Activated naive CD8-positive, alpha-beta T cell treated with anti-CD3 and anti-CD28 coated beads for 36 hours (primary cell): Measurements from ENCODE around the gene CCSER1. TPM values are rescaled to one million over a fixed set of nuclear protein-coding genes. Genes with fewer than 3 reads are reported as not detected.
"Not testable (repeated sequence)": the region's sequence is repeated elsewhere in the genome, so short reads cannot be mapped to it uniquely, and the experiment has no call there.

Experiments
- DNase-seq: peaks from one replicate; pipeline ENCODE4 v3.0.0; 2021
- H3K27ac Mint-ChIP-seq: one replicate; pipeline ENCODE4 v1.8.0; 2022; ENCODE audit warnings: mild to moderate bottlenecking, moderate library complexity, mixed read lengths
- H3K27me3 Mint-ChIP-seq: one replicate; pipeline ENCODE4 v1.8.0; 2022; ENCODE audit warnings: mild to moderate bottlenecking, mixed read lengths
- H3K36me3 Mint-ChIP-seq: one replicate; pipeline ENCODE4 v1.8.0; 2021; ENCODE audit warnings: mild to moderate bottlenecking, mixed read lengths
- H3K4me1 Mint-ChIP-seq: one replicate; pipeline ENCODE4 v1.8.0; 2021; ENCODE audit warnings: mixed read lengths
- H3K4me3 Mint-ChIP-seq: one replicate; pipeline ENCODE4 v1.8.0; 2022; ENCODE audit warnings: mild to moderate bottlenecking, moderate library complexity, mixed read lengths
- H3K9me3 Mint-ChIP-seq: one replicate; pipeline ENCODE4 v1.8.0; 2022; ENCODE audit warnings: mixed read lengths
- total RNA-seq, 2 experiments: library from RNA; stranded (reverse); gene quantifications; one replicate each; pipeline ENCODE4 v1.2.3, GENCODE V29; 2021

The CCSER1 gene
- total RNA-seq, 2 experiments from 2014 or later = 0.29 to 0.42 TPM

DNA sequence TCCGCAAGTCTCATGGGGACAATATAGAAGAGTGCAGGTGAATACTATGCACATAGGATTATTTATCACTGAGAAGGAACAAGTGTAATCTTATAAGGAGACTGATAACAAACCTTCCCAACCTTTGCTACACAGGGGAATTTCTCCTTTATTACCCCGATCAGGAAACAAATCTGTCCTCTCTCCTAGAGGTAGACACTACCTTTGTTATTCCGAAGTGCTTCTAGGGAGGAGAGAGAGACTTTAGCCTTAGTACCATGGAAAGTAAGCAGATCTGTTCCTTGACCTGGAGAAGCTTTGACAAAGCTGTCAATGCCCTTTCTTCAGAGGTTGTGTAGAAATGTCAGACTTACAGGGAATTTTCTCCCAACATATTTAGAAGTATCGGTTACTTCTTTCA lies 475.5 kb downstream of the CCSER1 start:
- H3K9me3 Mint-ChIP-seq = no peaks in the 10 kb centered on the region
- DNase-seq = no peak
- H3K4me3 Mint-ChIP-seq = no peak overlapping the region
- H3K27ac Mint-ChIP-seq = no peak overlapping the region
- H3K27me3 Mint-ChIP-seq = no peaks in the 10 kb centered on the region
- H3K4me1 Mint-ChIP-seq = no peaks in the 10 kb centered on the region
- no peaks in the 10 kb centered on the region for H3K36me3 Mint-ChIP-seq

DNA sequence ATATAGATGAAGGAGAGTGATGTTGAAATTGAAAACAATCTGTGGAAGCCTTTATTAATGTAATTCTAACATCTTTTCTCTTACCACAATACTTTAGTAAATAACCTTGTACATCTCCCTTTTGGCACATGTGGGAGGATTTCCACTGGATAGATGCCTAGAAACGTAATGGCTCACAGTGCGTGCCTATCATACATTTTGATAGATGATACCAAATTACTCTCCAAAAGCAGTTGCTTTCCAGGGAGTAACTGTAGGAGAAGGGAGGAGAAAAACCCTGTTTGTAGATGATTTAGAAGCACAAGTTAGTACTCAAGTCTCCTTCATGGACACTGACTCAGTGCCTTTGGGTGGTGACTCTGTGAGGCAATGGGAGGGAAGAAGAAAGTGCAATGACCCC lies 476.3 kb downstream of the CCSER1 start:
- no peaks in the 10 kb centered on the region for H3K36me3 Mint-ChIP-seq
- H3K9me3 Mint-ChIP-seq = no peaks in the 10 kb centered on the region
- no peaks in the 10 kb centered on the region for H3K27me3 Mint-ChIP-seq
- H3K4me1 Mint-ChIP-seq = no peaks in the 10 kb centered on the region
- H3K27ac Mint-ChIP-seq = no peak overlapping the region
- H3K4me3 Mint-ChIP-seq = no peak overlapping the region
- no peak for DNase-seq

DNA sequence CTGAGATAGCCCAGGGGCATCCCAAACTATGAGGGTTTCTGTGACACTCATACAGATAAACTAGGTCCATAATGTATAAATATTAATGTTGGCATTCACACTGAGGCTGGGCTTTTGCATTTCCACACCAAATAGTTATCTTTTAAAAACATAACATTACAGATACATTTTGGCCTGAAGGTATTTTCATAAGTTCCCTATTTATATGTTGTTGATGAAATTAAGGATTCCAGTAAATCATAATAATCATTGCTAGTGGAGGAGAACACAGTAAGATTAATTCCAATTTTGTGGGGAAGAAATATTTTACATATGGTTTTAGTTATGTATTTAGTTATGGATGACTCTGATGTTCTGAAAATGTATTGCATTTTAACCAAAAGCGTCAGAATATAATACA lies 479.6 kb downstream of the CCSER1 start:
- no peak for DNase-seq
- Mint-ChIP-seq H3K4me3 (no peak overlapping the region), H3K36me3 (no peaks in the 10 kb centered on the region), H3K9me3 (no peaks in the 10 kb centered on the region), H3K4me1 (no peaks in the 10 kb centered on the region), H3K27me3 (no peaks in the 10 kb centered on the region), H3K27ac (no peak overlapping the region)

GRCh38 chr4:90614371-90614770 lies 487.2 kb downstream of the CCSER1 start:
- H3K4me3 Mint-ChIP-seq = no peak overlapping the region
- H3K36me3 Mint-ChIP-seq = no peaks in the 10 kb centered on the region
- H3K27me3 Mint-ChIP-seq = no peaks in the 10 kb centered on the region
- H3K4me1 Mint-ChIP-seq = no peaks in the 10 kb centered on the region
- no peak for DNase-seq
- no peak overlapping the region for H3K27ac Mint-ChIP-seq
- H3K9me3 Mint-ChIP-seq = no peaks in the 10 kb centered on the region

DNA sequence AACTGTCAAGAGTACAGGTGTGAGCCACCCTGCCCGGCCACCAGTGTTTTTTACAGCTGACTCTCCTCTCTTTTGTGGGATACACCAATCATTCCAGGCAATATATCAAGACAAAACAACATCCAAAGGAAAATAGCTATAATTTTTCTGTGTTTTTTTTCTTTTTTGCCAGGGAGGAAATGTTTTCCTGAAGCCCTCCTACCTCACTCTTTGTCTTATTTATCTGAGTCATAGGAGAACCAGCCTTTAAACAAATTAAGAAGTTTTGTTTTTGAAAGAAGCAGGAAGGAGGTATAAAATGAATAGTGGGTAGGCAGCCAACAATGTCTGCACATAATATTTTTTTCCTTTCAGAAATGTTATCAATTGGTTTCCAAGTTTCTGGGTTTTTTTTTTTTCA lies 493.9 kb downstream of the CCSER1 start:
- Mint-ChIP-seq H3K36me3 (no peaks in the 10 kb centered on the region), H3K4me1 (no peaks in the 10 kb centered on the region), H3K27ac (no peak overlapping the region), H3K27me3 (no peaks in the 10 kb centered on the region), H3K9me3 (peaks cover 1% of the 10 kb centered on the region), H3K4me3 (no peak overlapping the region)
- no peak for DNase-seq

GRCh38 chr4:90624781-90625180 lies 497.6 kb downstream of the CCSER1 start:
- no peaks in the 10 kb centered on the region for H3K27me3 Mint-ChIP-seq
- no peak overlapping the region for H3K27ac Mint-ChIP-seq
- no peaks in the 10 kb centered on the region for H3K36me3 Mint-ChIP-seq
- H3K9me3 Mint-ChIP-seq = peaks cover 1% of the 10 kb centered on the region
- no peak for DNase-seq
- no peaks in the 10 kb centered on the region for H3K4me1 Mint-ChIP-seq
- H3K4me3 Mint-ChIP-seq = no peak overlapping the region

DNA sequence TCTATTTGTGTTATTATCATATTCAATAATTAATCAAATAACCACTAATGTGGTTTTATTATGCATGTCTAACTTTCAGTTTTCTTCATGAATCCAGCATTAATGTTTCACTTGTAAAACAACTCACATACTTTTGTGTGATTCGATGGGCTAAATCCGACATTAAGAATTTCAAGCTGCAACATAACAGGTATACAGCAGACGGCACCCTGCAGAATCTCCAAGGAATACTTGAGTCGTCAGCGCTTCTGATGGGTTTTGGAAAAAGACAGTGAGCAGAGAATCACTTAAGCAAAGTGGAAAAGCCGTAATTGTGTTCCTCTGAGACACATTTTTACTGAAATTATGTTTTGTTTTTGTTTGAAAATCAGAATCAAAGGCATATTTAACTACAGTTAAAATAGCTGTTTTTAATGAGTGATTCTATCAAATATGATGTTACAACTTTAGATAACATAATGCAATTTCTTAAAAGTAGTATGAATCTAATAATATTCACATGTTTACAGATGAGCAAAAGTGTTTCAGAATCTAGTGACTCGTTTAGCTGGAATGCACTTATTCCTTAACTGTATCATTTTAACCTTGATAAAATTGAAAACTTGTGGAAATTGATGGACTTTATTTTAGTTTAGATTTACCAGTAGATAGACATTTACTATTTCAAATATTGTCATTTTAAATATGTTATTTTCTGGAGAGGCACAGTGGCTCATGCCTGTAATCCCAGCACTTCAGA lies 514.8 kb downstream of the CCSER1 start:
- Mint-ChIP-seq H3K27me3 (no peaks in the 10 kb centered on the region), H3K9me3 (peaks cover 5% of the 10 kb centered on the region), H3K27ac (no peak overlapping the region), H3K4me3 (no peak overlapping the region), H3K4me1 (no peaks in the 10 kb centered on the region), H3K36me3 (no peaks in the 10 kb centered on the region)
- DNase-seq = no peak

DNA sequence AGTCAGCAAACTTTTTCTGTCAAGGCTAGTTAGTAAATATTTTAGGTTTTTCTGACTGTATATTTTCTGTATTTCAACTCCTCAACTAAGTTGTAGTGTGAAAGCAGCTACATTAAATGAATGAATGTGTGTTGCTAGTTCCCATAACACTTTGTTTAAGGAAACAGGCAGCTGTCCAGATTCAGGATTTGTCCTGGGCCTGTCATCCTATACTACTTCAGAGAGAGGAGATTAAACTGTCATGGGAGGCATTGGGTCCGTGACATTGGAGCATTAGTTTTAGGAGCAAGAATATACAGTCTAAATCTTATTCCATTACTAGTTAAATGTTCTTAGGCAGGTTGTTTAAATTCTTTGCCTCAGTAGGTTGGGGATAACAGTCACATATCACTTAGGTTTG lies 516.0 kb downstream of the CCSER1 start:
- Mint-ChIP-seq H3K27me3 (no peaks in the 10 kb centered on the region), H3K36me3 (no peaks in the 10 kb centered on the region), H3K4me3 (no peak overlapping the region), H3K9me3 (peaks cover 5% of the 10 kb centered on the region), H3K4me1 (no peaks in the 10 kb centered on the region), H3K27ac (no peak overlapping the region)
- DNase-seq = no peak

GRCh38 chr4:90648311-90648710 lies 521.1 kb downstream of the CCSER1 start:
- Mint-ChIP-seq H3K9me3 (peaks cover 8% of the 10 kb centered on the region), H3K27ac (no peak overlapping the region), H3K4me1 (no peaks in the 10 kb centered on the region)

GRCh38 chr4:90648791-90649190 lies 521.6 kb downstream of the CCSER1 start:
- DNase-seq = no peak
- Mint-ChIP-seq H3K36me3 (no peaks in the 10 kb centered on the region), H3K27me3 (no peaks in the 10 kb centered on the region), H3K9me3 (peaks cover 10% of the 10 kb centered on the region), H3K4me1 (no peaks in the 10 kb centered on the region), H3K27ac (no peak overlapping the region), H3K4me3 (no peak overlapping the region)

More at GRCh38 chr4:90648311-90648710, 521.1 kb downstream of the CCSER1 start:
- Mint-ChIP-seq H3K4me3 (no peak overlapping the region), H3K36me3 (no peaks in the 10 kb centered on the region), H3K27me3 (no peaks in the 10 kb centered on the region)
- DNase-seq = no peak

GRCh38 chr4:90660672-90661071 lies 533.5 kb downstream of the CCSER1 start:
- H3K36me3 Mint-ChIP-seq = no peaks in the 10 kb centered on the region

GRCh38 chr4:90670183-90670582 lies 543.0 kb downstream of the CCSER1 start:
- Mint-ChIP-seq H3K36me3 (no peaks in the 10 kb centered on the region), H3K9me3 (peaks cover 3% of the 10 kb centered on the region), H3K27ac (no peak overlapping the region)

More at GRCh38 chr4:90660672-90661071, 533.5 kb downstream of the CCSER1 start:
- no peaks in the 10 kb centered on the region for H3K27me3 Mint-ChIP-seq
- peaks cover 5% of the 10 kb centered on the region for H3K9me3 Mint-ChIP-seq
- H3K4me3 Mint-ChIP-seq = no peak overlapping the region
- DNase-seq = no peak
- no peak overlapping the region for H3K27ac Mint-ChIP-seq
- H3K4me1 Mint-ChIP-seq = no peaks in the 10 kb centered on the region

DNA sequence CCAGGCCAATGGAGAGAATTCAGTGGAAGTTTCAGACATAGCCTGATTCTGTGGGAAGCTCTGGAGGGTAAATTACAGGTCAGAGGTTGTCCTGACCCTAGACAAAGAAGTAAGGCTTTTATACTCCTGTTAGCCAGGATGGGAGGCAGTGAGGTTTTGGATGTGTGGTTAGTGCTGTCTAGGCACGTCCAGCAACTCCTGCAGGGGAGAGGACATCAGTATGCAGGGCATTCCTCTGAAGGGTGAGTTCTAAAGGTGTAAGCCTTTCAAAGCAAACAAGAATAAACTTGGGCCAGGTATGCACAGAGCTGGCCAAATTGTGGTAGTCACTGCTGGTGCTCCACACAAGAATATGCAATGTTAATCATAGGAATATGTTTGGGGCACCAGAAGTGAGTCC lies 562.5 kb downstream of the CCSER1 start:
- no peaks in the 10 kb centered on the region for H3K36me3 Mint-ChIP-seq
- H3K4me1 Mint-ChIP-seq = no peaks in the 10 kb centered on the region
- no peak overlapping the region for H3K27ac Mint-ChIP-seq
- no peaks in the 10 kb centered on the region for H3K27me3 Mint-ChIP-seq
- H3K9me3 Mint-ChIP-seq = no peaks in the 10 kb centered on the region
- DNase-seq = no peak
- H3K4me3 Mint-ChIP-seq = no peak overlapping the region

More at GRCh38 chr4:90670183-90670582, 543.0 kb downstream of the CCSER1 start:
- Mint-ChIP-seq H3K4me1 (no peaks in the 10 kb centered on the region), H3K4me3 (no peak overlapping the region), H3K27me3 (no peaks in the 10 kb centered on the region)
- no peak for DNase-seq

DNA sequence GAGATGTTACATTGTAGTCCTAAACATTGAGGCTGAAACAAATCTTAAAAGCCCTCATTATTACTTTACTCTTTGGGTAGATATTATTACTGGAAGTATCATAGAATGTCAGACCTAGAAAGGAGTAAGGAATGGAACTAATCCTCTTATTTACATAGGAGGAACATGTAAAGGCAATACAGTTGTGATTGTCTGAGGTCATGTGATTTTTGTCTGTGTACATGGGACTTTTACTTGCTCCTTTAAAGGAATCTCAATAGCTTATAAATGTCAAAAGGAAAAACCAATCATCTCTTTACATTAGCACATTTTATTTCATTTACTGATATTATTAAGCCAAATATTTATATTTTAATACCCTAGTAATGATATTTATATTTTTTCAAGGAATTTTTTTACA lies 568.2 kb downstream of the CCSER1 start:
- no peak overlapping the region for H3K27ac Mint-ChIP-seq
- H3K4me3 Mint-ChIP-seq = no peak overlapping the region
- no peaks in the 10 kb centered on the region for H3K36me3 Mint-ChIP-seq
- no peak for DNase-seq
- peaks cover 1% of the 10 kb centered on the region for H3K9me3 Mint-ChIP-seq
- H3K27me3 Mint-ChIP-seq = no peaks in the 10 kb centered on the region
- no peaks in the 10 kb centered on the region for H3K4me1 Mint-ChIP-seq

- not testable (repeated sequence) for H3K4me1 Mint-ChIP-seq
These were observed 578.3 kb downstream of the CCSER1 start for GRCh38 chr4:90705501-90705900.

DNA sequence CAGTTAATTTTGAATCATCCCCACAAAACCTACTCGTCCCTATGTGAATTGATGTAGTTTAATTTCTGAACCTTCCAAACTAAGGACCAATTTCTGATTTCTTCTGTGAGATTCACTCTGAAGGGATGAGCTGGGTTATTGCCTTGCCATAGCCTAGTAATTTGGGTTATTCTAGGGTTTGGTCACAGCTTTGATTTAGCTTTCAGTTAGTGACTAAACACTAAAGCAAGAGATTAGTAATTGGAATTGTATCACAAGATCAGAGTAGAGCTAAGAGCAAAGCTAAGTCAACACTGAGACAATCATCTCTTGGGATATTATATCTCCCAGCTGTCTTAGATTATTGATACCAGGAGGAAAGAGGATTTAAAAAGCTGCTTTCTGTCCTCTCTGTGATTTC lies 588.0 kb downstream of the CCSER1 start:
- Mint-ChIP-seq H3K9me3 (no peaks in the 10 kb centered on the region), H3K4me1 (no peaks in the 10 kb centered on the region), H3K36me3 (no peaks in the 10 kb centered on the region), H3K4me3 (no peak overlapping the region), H3K27ac (no peak overlapping the region), H3K27me3 (no peaks in the 10 kb centered on the region)
- no peak for DNase-seq

More at GRCh38 chr4:90705501-90705900, 578.3 kb downstream of the CCSER1 start:
- not testable (repeated sequence) for H3K4me3 Mint-ChIP-seq, DNase-seq, H3K27me3 Mint-ChIP-seq, H3K9me3 Mint-ChIP-seq, H3K36me3 Mint-ChIP-seq, H3K27ac Mint-ChIP-seq
